HG02840 (cell line): Measurements from ENCODE around the gene SCG3.
"Not testable (repeated sequence)": the region's sequence is repeated elsewhere in the genome, so short reads cannot be mapped to it uniquely, and the experiment has no call there.

ENCODE experiments used
- ATAC-seq: cut with Tn5 transposase; IDR thresholded peaks from one replicate; pipeline ENCODE4 v1.9.1; 2021; ENCODE audit warnings: mild to moderate bottlenecking, moderate library complexity, moderate number of reproducible peaks; ENCODE audit not compliant: unreplicated experiment, low FRiP score

SCG3 gene

GRCh38 chr15:51681303-51681963 is at the start of gene SCG3:
Gene SCG3 (plus strand): TSS chr15:51681503. CDS start chr15:51681756, 253 bp downstream.
- no peak for ATAC-seq

DNA sequence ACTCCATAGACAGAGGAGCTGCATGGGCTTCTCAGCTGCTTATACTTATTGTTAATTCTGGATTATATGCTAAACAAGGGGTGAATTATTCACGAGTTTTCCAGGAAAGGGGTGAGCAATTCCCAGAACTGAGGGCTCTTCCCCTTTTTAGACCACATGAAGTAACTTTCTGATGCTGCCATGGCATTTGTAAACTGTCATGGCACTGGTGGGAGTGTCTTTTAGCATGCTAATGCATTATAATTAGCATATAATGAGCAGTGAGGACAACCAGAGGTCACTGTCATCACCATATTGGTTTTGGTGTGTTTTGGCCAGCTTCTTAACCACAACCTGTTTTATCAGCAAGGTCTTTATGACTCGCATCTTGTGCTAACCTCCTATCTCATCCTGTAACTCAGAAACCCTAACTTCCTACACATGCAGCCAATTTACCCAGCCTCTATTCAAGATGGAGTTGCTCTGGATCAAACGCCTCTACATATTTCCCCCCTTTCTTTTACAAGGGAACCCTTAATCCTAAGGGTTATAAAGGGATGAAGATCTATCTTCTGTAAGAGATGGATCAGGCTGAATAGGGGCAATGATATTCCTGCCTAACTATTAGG is 46.6 kb upstream of the SCG3 start:
- ATAC-seq, result no peak

DNA sequence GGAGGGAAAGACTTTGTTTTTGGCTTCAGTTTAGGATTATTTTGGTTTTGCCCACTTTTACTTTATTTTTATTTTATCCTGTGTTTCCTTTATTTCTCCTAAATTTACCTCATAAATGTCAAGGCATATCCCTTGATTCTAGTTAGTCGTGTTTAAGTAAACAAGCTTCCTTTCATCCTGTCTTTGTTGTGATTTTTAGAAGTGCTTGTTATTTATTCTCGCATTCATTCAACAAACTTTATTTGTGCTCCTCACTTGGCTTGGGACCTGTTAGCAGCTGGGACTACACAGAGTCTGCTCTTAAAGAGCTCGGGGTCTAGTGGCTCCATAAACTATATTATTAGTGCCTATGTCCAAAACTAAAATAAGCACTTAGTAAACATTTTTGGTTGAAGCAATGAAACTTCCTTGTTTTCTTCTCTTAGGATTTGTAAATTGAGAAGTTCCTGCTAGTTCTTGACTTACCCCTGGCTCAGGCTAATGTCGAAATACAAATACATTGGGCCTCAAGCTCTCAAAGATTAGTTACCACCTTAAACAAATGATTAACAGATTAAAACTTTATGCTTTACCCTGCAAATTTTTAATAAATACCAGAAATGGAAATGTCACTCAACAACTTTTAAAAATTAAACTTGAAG is 39.7 kb upstream of the SCG3 start:
- no peak for ATAC-seq

DNA sequence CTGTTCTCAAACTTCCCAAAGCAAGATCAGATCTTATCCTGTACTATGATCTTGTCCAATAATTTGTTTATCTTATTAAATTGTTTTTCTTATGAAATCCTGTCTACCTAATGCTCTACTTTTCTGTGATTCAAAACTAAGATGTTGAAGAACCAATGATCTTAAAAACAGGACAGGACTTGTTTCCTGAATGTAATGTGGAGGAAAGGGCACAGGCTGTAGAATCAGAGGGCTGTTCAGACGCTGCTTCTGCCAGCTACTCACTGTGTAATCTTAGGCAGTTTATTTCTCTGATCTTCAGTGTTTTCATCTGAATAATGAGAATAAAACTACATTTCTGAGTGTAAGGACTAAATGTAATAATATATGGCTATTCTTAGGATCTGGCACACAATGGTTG is 38.6 kb upstream of the SCG3 start:
- no peak for ATAC-seq

DNA sequence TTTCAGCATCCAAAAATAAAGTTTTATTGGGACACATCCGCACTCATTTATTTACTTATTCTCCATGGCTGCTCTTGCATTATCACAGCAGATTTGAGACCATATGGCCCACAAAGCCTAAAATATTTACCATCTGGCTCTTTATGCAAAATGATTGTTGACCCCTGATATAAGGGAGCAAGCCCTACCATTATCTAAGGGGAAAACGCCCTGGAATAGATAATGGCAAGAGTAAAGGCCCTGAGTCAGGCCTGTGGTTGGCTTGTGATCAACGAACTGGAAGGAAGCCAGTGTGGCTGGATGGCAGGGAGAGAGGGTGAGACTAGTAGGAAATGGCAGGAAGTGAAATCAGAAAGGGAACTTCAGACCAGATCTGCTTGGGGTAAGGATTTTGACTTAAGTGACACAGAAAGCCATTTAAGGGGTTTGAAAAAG is 34.2 kb upstream of the SCG3 start:
- ATAC-seq, result no peak

DNA sequence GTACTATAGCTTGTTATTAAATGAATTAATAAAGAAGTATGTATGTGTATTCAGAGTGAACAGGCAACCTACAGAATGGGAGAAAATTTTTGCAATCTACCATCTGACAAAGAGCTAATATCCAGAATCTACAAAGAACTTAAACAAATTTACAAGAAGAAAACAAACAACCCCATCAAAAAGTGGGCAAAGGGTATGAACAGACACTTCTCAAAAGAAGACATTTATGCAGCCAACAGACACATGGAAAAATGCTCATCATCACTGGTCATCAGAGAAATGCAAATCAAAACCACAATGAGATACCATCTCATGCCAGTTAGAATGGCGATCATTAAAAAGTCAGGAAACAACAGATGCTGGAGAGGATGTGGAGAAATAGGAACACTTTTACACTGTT is 33.2 kb upstream of the SCG3 start:
- not testable (repeated sequence) for ATAC-seq

DNA sequence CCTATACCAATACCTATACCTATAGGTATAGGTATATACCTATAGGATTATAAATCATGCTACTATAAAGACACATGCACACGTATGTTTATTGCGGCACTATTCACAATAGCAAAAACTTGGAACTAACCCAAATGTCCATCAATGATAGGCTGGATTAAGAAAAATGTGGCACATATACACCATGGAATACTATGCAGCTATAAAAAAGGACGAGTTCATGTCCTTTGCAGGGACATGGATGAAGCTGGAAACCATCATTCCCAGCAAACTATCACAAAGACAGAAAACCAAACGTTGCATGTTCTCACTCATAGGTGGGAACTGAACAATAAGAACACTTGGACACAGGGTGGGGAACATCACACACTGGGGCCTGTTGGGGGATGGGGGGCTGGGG is 32.7 kb upstream of the SCG3 start:
- not testable (repeated sequence) for ATAC-seq

GRCh38 chr15:51649659-51650521 is 31.4 kb upstream of the SCG3 start:
- no peak for ATAC-seq

DNA sequence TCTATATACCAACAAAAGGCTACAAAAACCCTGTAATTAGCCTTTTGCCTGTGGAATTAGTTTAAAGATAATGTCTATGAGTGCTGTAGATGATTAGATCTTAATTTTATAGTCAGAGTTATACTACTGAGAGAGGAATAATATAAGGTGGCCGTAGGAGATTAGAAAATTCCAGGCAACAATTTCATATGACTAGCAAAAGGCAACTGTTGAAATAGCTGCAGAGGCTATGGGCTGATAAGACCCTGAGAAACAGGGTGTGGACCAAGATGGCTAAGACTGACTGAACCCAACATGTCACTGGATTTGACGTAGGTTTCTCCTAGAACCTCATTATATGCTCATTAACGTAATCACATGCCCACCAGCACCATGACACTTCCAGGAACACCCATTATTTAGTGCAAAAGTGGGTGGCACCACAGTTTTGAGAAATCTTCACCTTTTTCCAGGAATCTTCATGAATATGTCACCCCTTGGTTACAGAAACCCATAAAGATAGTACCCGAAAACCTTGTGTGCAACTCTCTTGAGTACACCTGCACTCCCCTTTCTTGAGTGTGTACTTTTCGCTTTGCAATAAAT is 29.1 kb upstream of the SCG3 start:
- ATAC-seq, result no peak

DNA sequence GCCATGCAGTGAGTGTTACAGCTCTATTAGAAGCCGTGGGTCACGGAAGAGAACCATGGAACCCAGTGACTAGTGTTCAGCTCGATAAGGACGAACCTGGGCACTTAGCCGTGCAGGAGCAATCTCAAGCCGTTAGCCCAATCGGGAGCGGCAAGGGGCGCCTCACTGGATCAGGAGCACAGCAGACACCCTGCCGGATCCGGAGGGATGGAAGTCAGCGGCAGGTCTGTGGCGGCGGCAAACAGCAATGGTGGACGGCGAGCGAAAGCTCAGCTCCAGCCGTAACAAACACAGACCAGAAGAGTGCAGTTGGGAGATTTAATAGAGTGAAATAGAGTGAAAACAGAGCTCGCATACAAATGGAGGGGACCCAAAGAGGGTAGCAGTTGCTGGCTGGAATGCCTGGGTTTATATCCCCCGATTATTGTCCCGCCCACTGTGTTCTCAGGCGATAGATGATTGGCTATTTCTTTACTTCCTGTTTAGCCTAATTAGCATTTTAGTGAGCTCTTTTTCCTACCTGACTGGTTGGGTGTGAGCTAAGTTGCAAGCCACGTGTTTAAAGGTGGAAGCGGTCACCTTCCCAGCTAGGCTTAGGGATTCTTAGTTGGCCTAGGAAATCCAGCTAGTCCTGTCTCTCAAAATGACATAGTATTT is 25.8 kb upstream of the SCG3 start:
- ATAC-seq, result not testable (repeated sequence)

- no peak for ATAC-seq
Measured at GRCh38 chr15:51658664-51659063, 22.6 kb upstream of the SCG3 start.

GRCh38 chr15:51661072-51661471 is 20.2 kb upstream of the SCG3 start:
- ATAC-seq, result no peak

DNA sequence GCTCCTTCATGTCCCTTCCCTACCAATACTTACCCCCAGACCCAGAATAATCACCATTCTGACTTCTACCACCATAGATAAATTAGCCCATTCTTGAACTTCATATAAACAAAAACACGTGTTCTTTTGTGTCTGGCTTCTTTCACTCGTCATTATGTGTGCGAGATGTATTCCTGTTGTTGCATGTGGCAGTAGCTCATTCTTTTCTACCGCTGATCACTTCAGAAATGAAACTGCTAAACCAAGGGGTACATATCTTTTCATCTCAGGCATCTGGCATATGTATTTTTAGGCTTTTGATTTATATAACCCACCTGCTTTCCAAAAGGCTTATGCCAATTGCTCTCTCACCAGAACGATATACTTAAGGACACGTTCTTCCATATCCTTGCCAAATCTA is 13.8 kb upstream of the SCG3 start:
- no peak for ATAC-seq

DNA sequence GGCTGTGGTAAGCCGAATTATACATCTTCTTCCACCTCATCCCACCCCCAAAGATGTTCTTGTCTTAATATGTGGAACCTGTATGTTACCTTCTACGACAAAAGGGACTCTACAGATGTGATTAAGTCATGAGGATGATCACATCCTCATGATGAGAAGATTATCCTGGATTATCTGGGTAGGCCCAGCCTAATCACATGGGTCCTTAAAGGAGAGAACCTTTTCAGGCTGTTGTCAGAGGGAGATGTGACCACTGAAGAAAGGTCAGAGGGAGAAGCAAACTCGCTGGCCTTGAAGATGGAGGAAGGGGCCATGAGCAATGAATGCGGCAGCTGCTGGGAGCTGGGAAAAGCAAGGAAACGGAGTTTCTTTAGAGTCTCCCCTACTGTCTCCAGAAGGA is 12.9 kb upstream of the SCG3 start:
- no peak for ATAC-seq

- ATAC-seq, result no peak
Measured at GRCh38 chr15:51669381-51669780, 11.9 kb upstream of the SCG3 start.

GRCh38 chr15:51672155-51672687 is 9.1 kb upstream of the SCG3 start:
- no peak for ATAC-seq

- ATAC-seq, result no peak
Measured at GRCh38 chr15:51672913-51673857, 8.1 kb upstream of the SCG3 start.

- ATAC-seq, result no peak
Measured at GRCh38 chr15:51675234-51675633, 6.1 kb upstream of the SCG3 start.

DNA sequence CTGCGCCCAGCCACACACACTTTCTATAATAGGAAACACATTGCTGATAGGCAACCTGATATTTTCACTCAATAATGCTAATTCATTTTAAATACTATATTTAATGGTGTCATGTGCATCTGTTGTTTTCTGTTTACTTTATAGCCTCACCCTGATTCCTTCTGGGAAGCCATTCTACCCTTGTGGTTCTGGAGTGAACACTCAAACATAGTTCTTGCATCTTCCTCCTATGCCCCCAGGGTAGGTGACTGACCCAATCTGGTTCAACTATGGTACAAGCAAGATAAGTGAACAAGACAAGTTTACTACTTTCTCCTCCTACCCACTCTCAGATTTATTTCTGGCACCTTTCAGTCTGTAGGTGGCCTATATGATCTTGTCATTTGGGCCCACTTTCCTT is 4.3 kb upstream of the SCG3 start:
- no peak for ATAC-seq
